Transverse colon (tissue), 4 donors: ENCODE data around the gene RHAG. TPM values are rescaled to one million over a fixed set of nuclear protein-coding genes. Genes with fewer than 3 reads are reported as not detected.

Source experiments
- DNase-seq: peaks from one replicate; pipeline ENCODE4 v3.0.0-alpha.2; 2019
- H3K27ac ChIP-seq, 4 donors: fragments of 200-600 bp; sonication (generic); 2 replicates each; pipeline ENCODE4 v1.5.1; 2016 to 2018; ENCODE audit warnings: inconsistent platforms in 4 of 4
- H3K27me3 ChIP-seq: fragments of 200-600 bp; sonication (generic); 2 replicates; pipeline ENCODE4 v1.5.1; 2017; ENCODE audit warnings: inconsistent platforms
- H3K36me3 ChIP-seq, 4 donors: fragments of 200-600 bp; sonication (generic); 2 replicates each; pipeline ENCODE4 v1.5.1; 2017 to 2019; ENCODE audit warnings: inconsistent platforms in 4 of 4
- H3K4me1 ChIP-seq, 4 donors: fragments of 200-600 bp; sonication (generic); 2 replicates each; pipeline ENCODE4 v1.5.1; 2017 to 2020; ENCODE audit warnings: inconsistent platforms in 4 of 4
- H3K4me3 ChIP-seq, 4 donors: fragments of 200-600 bp; sonication (generic); 1 replicate in 1 of 4; 2 replicates in 3 of 4; pipeline versions ENCODE4 v1.5.1 to v1.6.1; 2017 to 2019; ENCODE audit warnings: inconsistent platforms in 4 of 4
- H3K9me3 ChIP-seq, 2 donors: fragments of 200-600 bp; sonication (generic); 2 replicates each; pipeline ENCODE4 v1.5.1; 2017 to 2019; ENCODE audit warnings: inconsistent platforms in 2 of 2
- CTCF ChIP-seq, 5 experiments: fragments of 200-600 bp in 3 of 5; fragments of 450-650 bp in 2 of 5; sonication (generic) in 3 of 5; IDR thresholded peaks; 1 replicate in 2 of 5; 2 replicates in 3 of 5; pipeline ENCODE4 v1.5.1; 2016 to 2017; ENCODE audit warnings: antibody characterized with exemption in 5 of 5, inconsistent platforms in 3 of 5, mild to moderate bottlenecking in 2 of 5, moderate library complexity in 1 of 5
- EP300 ChIP-seq: sonication (generic); formaldehyde crosslinking; IDR thresholded peaks from one replicate; pipeline ENCODE4 v1.6.1; 2017; ENCODE audit warnings: antibody characterized with exemption, low read depth
- POLR2A ChIP-seq: fragments of 450-650 bp; IDR thresholded peaks from one replicate; pipeline ENCODE4 v1.6.1; 2016; ENCODE audit warnings: antibody characterized with exemption, mild to moderate bottlenecking, moderate library complexity
- POLR2AphosphoS5 ChIP-seq, 3 donors: sonication (generic); formaldehyde crosslinking; IDR thresholded peaks; one replicate each; pipeline ENCODE4 v1.6.1; 2016; ENCODE audit warnings: antibody characterized with exemption in 3 of 3
- WGBS, 2 donors: methylation state at CpG; one replicate each; pipeline ENCODE4 v1.1.5; 2018; ENCODE audit warnings: low coverage in 1 of 2; 5-methylcytosine and 5-hydroxymethylcytosine counted together
- in situ Hi-C, 4 donors: fragments of 200-750 bp; cut with MboI; loops; one replicate each; pipeline versions ENCODE4 v1.15.0 to v1.15.1; 2017; ENCODE audit warnings: low sequenced_read_pairs in 3 of 4, low pct_ligation_motif_present in 1 of 4, low pct_unique_long_range_greater_than_20kb in 1 of 4
- intact Hi-C: fragments of 100-400 bp; cut with DNase I; formaldehyde crosslinking; loops from one replicate; pipeline ENCODE4 v1.15.1; 2023; ENCODE audit warnings: low total_unique reads
- total RNA-seq, 4 donors: library from RNA; depleted of rRNA; stranded (reverse); fragments of >200 nt; gene quantifications; one replicate each; pipeline ENCODE4 v1.1.0, GENCODE V29; 2016

RHAG gene
- total RNA-seq = under 1 TPM in 1 of 4 donors, not detected in 3; 0.64 TPM

DNA sequence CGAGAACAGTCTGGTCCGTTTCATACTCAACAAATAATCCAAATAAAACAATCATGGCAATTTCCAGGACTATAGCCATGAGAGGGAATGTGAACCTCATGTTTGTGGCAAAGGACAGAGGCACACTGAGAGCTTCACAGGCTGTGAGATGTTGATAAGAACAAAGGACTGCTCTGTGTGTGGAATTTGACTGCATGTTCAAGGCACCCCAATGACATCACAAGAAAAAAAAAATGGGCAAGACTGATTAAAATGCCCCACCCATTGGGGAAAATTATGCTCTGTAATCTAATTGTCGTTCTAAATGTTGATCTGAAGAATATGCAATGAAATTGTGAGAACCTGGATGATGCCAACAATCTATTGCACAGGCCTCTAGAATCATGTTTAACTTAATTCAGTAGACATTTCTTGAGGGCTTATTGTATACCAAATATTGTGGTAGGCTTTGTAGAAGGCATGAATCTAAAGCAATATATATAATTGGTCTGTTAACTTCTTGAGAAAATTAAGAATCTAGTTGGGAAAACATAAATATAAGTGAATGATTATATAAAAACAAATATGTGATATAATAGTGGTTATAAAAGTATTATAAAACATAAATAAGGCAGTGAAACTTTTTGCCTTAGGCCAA lies at the start of gene RHAG:
RHAG (minus strand) TSS at position 127 of the 637 bp plus-strand sequence; CDS start at position 100, 27 bp downstream.
- intact Hi-C loops (no loop called here), in situ Hi-C loops (no loop called here)
- Histone ChIP-seq H3K9me3 (no peaks in the 10 kb centered on the region), H3K4me1 (no peaks in the 10 kb centered on the region), H3K36me3 (no peaks in the 10 kb centered on the region), H3K27me3 (no peaks in the 10 kb centered on the region), H3K4me3 (no peak within 1 kb of the TSS), H3K27ac (no peak within 1 kb of the TSS)
- DNase-seq = no peak
- TF ChIP-seq POLR2A = no peak
- WGBS, 2 donors = 39 to 50% methylated on average over 1 to 3 of the region's 3 CpGs

- in situ Hi-C loops = no loop called here
- Histone ChIP-seq H3K36me3 (no peaks in the 10 kb centered on the region), H3K9me3 (no peaks in the 10 kb centered on the region), H3K4me3 (no peak overlapping the region), H3K4me1 (no peaks in the 10 kb centered on the region), H3K27ac (no peak overlapping the region), H3K27me3 (no peaks in the 10 kb centered on the region)
- TF ChIP-seq POLR2A = no peak
- no peak for TF ChIP-seq CTCF (IDR thresholded peaks at IDR 0.05)
- no peak for TF ChIP-seq EP300
- no peak for TF ChIP-seq POLR2AphosphoS5 (IDR thresholded peaks at IDR 0.05)
- intact Hi-C loops = no loop called here
- DNase-seq = no peak
- 55 to 58% methylated on average over 4 of the region's 4 CpGs for WGBS, 2 donors
Observed at GRCh38 chr6:49676671-49677281, 40.1 kb upstream of the RHAG start.

GRCh38 chr6:49675816-49676215 lies 39.2 kb upstream of the RHAG start:
- in situ Hi-C loops = no loop called here
- H3K27me3 ChIP-seq = no peaks in the 10 kb centered on the region
- H3K9me3 ChIP-seq = no peaks in the 10 kb centered on the region
- no peaks in the 10 kb centered on the region for H3K36me3 ChIP-seq
- intact Hi-C loops = no loop called here
- H3K27ac ChIP-seq = no peak overlapping the region
- WGBS, 2 donors = 86% methylated on average over 1 of the region's 1 CpG; no CpG with 5 or more reads in 1 of the 2 donors
- TF ChIP-seq POLR2A = no peak
- no peak for TF ChIP-seq CTCF (IDR thresholded peaks at IDR 0.05)
- no peaks in the 10 kb centered on the region for H3K4me1 ChIP-seq
- no peak for DNase-seq
- no peak overlapping the region for H3K4me3 ChIP-seq

DNA sequence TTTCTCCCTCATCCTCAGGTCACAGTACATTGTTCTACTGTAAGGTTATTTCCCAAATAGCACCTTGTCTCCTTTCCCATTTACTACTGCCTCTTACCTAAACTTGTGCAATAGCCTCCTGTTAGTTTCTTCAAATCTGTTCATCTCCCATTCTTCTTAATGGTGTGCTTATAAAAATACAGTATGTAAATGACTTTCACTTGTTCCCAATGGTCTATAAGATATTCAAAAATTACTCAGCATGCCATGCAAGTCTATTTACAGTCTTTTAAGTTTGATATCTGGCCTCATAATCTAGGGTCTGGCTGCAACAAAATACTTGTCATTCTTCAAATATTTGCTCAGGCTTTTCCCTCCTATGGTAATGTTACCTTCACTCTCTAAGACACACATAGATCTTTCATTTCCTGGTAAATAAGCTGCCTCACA lies 31.5 kb upstream of the RHAG start:
- H3K27ac ChIP-seq = no peak overlapping the region
- intact Hi-C loops = no loop called here

More for the DNA sequence above, 31.5 kb upstream of the RHAG start:
- DNase-seq = no peak
- TF ChIP-seq POLR2A (no peak), POLR2AphosphoS5 (IDR thresholded peaks at IDR 0.05) (no peak), EP300 (no peak), CTCF (IDR thresholded peaks at IDR 0.05) (no peak)
- no peaks in the 10 kb centered on the region for H3K36me3 ChIP-seq
- no peak overlapping the region for H3K4me3 ChIP-seq
- in situ Hi-C loops = no loop called here
- no peaks in the 10 kb centered on the region for H3K4me1 ChIP-seq
- H3K27me3 ChIP-seq = no peaks in the 10 kb centered on the region
- H3K9me3 ChIP-seq = no peaks in the 10 kb centered on the region
